HG03521 (cell line): Measurements from ENCODE around the gene PCDH9.

ENCODE experiments used
- ATAC-seq: cut with Tn5 transposase; IDR thresholded peaks from one replicate; pipeline ENCODE4 v1.9.1; 2021; ENCODE audit warnings: mild to moderate bottlenecking, moderate library complexity; ENCODE audit not compliant: unreplicated experiment

Gene PCDH9

DNA sequence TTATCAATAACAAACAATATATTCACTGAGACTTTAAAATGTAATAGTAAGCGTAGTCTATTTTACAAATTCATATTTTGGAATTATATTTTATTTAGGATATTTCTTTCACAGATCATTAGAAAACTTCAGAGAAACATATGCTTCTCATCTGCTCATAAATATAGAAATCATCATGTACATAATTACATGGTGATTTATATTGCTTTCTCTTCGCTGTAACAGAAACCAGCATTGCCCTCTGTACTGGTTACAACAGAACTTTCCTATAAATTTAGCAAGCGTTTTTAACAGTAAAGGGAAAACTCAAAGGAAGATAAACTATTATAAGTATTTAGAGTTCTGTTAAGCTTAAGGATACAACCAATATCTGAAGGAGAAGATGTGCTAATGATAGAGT is 672.8 kb downstream of the PCDH9 start:
- ATAC-seq: no peak

DNA sequence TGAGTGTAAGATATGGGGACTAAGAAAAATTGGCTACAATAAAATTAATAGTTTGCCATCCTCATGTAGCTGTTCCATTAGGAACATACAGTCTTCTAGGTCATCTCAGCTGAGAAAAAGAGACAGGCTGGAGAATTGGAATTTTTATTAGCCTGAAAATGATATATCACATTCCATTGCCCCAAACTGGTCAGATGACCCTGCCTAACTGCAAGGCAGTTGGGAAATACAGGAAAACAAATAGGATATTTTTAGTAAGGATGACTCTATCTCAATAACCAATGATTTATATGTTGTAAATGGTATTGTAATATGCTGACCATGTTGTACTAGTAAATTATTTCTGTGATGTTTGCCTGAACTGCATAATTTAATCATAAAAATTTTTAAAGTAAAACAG is 673.8 kb downstream of the PCDH9 start:
- ATAC-seq: no peak

DNA sequence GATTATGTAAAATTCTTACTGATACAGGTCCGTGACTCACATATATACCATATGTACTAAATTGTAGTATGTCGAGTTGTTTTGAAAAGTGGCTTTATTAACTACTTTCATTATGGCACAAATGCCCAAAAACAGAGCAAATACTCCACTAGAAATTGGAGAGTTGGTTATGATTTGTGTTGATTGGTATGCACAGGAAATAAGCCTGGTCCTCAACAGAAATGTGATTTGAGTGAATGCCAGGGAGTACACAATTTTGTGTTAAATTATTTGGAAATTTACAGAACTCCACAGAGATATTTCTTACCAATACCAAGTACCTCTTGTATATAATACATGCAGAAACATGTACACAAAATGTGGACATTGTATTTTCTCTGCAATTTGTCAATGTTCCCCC is 676.7 kb downstream of the PCDH9 start:
- ATAC-seq: no peak

DNA sequence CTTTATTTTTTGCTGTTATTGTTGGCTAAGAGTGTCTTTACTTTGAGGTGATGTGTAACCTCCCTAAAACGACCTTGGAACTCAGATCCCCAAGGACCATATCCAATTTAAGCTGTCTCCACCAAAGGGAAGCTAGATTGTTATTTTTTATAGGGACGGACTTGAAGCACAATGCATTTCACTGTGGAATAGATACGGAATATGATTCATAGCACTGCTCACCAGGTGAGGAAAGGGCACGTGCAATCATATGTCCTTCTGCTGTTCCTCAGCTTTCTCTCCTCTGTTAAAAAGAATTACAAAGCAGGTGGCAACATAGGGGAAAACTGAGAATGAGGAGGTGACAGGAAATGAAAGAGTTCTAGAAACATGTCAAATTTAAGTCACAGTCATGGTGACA is 679.0 kb downstream of the PCDH9 start:
- ATAC-seq: no peak

DNA sequence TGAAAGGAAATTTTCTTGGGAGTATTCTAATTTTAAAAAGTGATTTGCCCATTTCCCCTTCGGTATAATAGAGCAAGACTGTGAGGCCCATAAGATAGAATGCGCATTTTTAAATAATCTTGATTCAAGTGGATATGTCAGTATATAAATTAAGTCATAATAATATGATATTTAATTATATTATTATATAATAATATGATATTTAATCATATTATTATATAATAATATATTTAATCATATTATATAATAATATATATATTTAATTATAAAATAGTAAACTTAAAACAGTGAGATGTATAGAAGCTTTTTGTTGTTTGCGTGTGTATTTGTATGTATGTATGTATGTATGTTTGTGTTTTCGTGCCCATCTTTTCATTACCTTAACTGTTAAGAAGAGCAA is 682.5 kb downstream of the PCDH9 start:
- no peak for ATAC-seq

DNA sequence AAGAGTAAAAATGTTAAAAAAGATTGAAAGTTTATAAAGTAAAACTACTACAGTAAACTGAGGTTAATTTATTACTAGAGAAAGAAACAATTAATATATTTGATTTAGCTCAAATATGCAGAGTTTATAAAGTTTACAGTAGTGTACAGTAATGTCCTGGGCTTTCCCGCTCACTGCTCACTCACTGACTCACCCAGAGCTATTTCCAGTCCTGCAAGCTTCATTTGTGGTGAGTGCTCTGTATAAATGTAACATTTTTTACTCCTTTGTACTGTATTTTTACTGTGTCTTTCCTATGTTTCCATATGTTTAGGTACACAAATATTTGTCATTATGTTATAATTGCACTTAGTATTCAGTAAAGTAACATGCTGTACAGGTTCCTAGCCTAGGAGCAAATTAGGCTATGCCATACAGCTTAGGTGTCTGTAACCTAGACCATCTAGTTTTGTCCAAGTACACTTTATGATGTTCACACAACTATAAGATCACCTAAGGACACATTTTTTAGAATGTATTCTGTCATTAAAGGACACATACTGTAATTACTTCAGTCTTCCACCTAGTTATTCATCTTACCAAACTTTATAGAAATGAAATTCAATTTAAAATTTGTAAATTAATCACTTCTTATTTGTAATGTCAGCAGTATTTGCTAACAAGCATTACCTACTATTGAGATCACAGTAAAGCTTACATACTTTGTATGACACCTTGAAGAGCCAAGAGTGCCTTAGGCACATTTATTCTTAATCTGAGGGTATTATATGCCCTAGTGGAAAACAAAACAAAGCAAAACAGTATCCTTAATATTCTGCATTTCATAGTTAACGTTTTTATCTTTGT is 683.4 kb downstream of the PCDH9 start:
- no peak for ATAC-seq

DNA sequence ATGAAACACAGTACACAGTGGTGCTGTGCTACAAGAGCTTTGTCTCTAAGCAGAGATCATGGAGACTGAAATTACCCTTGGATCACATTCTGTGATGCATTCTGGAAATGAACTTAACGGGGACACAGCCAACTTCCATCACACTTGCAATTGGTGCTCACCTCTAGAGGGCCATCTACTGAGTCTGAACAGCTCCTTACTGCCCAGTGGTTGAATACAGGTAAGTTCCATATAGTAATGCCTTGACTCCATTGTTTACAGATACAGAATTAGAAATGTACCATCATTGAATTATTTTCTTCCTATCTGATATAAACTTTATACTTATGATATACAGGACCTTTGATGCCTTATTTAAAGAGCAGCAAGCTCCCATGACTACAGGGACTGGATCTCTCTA is 686.4 kb downstream of the PCDH9 start:
- ATAC-seq: no peak

DNA sequence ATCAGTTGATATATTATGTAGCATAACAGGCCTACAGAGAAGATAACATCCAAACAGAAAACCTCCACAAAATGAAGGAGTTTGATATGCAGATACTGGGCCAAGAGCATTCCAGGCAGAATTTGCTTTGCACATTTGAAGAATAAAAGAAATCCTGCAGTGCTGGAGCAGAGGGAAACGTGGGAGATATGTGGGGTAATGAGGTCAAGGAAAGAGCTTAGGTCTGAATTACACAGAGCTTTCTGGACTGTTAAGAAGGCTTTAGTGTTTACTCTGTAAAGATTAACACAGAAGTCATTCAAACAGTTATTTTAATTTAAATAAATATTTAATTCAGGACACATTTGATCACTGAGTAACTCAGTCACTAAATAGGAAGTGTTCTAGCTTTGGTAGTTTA is 692.7 kb downstream of the PCDH9 start:
- ATAC-seq: no peak

DNA sequence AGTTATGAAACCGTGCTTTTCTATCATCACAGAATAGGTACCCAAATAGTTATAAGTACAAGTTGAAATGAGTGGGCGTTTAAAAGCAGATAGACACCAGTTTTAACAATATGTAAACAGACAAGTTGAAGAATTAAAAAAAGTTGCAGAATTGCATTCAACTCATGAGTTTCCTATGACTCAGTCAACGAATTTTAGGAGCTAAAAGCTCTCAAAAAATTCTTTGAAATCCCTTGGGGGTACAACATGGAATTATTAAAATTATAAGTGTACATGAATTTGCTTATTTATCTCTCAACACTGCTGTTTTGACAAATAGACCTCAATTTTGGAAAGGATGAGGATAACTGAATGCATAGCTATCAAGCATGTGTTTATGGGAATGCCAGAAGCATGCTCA is 693.4 kb downstream of the PCDH9 start:
- ATAC-seq: no peak

DNA sequence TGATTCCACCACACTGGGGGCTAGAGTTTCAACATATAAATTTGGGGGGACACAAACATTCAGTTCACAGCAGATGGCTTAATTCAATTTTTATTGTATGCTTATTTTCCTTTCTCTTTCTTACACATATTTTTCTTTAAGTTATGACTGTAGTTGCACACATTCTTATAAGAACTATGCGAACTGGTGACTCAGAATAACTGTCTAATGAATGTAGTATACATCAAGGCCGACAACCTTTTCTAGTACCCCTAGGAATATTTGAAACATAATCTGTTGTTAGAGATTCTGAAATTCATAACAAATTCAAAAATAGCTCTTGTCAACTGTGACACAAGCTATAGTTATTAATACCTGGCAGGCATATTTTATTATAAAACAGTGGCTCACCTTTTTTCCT is 695.6 kb downstream of the PCDH9 start:
- no peak for ATAC-seq

DNA sequence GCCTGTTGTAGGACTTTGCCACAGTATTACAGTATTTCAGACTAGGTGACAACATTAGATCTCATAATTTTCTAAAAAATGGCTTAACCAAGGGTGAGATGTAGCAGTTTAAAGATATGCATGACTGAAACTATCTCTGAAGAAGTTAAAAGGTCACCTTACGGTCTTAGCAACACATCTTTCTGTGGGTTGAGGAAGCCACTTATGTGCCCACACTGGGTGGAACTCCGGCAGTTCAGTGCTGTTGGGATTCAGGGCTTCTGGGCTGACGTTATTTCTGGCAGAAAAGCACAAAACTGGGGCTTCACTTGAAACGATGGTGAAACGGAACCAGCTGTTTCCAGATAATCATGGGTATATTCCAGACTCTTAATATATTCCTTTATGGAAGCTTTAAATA is 697.3 kb downstream of the PCDH9 start:
- no peak for ATAC-seq

DNA sequence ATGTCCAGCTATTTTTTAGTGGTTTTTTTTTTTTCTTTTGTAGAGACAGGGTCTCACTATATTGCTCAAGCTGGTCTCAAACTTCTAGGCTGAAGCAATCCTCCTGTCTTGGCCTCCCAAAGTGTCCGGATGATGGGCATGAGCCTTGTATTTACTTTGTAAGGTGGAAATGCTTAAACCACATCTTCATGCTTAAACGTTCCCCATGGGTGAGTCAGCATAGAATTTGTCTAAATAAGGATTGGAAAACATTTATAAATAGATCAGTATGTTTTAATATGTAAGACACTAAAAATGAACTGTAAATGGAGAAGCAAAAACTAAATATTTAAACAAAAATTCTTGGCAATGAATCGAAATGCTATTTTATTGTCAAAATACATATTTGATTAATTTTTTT is 698.0 kb downstream of the PCDH9 start:
- no peak for ATAC-seq

DNA sequence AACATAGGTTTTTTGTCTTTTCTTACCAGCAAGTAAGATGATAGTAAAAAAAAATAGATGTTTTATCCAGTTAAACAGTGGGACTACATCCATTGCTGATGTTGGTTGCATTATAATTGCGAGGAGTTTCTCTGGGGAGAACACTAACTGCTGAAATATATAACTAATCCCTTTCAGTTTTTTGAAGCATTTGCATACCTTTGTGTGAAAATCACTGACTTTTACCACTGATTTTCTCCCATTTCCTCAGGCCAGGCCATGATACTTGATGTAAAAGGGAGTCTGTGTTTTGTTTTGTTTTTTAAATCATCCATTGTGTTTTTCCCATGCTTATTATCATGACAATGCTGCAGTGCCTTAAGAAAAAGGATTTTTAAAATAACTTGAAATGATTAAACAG is 699.5 kb downstream of the PCDH9 start:
- ATAC-seq: no peak

DNA sequence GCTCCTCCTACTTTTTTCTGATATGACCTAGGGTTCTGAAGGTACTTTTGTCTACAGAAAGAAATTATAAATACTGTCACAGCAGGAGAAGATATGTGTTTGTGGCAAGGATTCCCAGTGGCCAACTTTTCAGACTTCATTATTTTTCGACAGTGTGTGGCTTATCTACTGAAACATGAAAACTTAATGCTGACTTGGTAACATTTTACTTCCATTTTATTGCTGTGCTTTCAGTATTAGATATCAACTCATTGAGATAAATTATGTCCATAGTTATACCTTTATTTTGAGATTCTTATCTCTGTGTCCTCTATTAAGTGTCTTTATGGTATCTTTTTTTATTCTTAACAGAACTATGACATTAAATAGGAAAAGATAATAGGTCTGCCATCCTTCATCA is 700.0 kb downstream of the PCDH9 start:
- ATAC-seq: no peak

DNA sequence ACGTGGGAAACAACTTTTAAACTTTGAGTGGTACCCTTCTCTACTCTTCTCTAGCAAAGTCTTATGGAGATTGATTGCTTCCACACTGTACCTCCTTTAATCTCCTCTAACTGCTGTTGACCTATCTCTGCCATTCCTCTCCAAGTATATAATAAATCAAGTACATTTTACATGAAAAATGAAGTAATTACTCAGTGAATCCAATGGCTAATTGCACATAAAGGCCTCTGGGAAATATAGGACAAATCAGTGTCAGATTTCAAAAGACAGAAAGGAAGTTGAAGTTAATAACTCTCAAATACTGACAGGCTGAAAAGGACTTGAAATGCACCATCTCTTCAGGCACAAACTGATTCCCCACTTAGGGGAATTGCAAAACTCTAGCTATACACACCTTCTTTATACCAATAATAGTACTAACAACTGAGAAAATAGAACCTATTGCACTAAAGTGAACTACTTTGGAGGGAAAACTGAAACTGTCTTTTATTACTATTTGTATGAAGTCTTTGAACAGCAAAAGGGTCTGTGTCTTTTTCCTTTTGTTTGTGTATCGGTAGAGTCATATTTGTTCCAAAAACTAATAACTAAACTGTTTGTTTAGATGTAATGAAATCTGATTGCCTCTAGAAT is 701.1 kb downstream of the PCDH9 start:
- no peak for ATAC-seq

DNA sequence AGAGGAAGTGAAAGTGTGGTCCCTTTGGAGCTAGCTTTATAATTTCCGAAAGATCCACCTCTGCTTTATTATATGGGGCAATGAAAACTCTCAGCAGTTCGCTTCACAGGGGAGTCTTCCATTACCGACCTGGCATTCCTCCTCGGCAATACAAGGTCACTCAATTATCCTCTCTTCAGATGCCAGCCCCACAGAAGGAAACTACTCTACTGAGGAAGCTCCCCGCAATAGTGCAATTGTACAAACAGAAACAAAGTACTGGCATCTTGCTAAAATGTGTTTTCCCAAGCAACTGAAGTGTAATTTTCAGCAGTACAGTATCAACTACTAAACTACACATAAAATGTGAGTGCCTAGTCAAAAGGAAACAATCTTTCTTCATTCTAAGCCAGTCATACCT is 702.0 kb downstream of the PCDH9 start:
- ATAC-seq: no peak

DNA sequence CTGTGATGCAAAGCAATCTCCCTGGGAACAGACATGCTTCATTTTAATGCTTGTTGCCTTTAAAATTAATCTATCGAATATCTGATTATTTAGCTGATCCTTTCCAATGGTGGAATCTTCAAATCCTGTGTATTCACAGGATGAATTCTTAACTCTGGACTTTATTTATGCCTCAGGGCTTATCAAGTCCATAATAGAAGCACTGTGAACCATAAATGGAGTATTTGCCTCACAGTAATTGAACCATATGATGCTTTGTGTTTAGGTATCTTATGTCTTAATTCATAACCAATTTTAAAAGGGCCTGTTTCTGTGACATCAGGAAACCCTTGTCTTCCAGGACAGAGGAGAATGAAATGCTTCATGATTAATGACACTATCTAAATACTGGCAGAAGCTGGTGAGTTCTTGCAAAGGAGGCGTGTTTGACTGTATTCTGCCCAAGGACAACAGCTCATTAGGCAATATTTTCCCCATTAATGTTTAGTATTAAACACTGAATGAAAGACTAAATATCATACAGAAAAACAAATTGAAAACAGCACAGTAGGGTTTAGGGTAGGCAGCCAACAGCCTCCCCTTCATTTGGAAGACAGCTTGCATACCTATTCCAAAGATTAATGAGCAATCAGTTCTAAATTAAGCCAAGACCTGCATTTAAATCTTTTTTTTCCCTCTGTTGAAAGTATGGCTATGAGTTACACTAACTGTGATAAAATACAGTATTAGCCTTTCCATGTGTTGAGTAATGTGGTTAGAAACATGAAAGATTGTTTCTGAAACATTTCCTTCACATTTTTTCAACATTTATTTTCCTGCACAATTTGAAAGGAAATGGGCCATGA is 709.4 kb downstream of the PCDH9 start:
- no peak for ATAC-seq

DNA sequence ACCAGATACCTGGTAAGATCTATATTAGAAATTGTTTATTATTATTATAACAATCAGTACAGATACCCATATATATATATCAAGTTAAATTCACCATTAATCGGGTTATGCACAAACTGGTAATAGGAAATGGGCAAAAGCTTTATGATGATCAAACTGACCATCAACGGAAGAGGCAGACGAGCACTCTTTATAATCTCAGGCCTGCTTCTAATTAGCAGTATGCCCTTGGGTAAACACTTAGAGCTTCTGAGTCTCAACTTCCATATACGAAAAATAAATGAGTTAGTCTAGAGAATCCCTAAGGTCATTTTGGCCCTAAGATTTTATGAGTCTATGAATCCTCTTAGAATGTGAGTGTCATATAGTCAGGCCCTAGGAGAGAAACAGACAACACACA is 710.9 kb downstream of the PCDH9 start:
- no peak for ATAC-seq

DNA sequence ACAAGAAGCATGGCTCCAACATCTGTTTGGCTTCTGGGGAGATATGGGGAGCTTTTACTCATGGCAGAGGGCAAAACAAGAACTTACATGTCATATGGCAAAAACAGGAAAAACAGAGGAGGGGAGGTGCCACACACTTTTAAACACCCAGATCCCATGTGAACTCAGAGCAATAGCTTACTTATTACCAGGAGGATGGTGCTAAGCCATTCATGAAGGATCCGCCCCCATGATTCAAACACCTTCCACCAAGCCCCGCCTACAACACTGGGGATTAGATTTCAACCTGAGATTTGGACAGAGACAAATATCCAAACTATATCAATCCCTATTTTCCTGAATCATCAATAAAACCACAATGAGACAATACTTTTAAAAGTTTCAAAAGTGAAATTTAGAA is 712.1 kb downstream of the PCDH9 start:
- ATAC-seq: no peak

DNA sequence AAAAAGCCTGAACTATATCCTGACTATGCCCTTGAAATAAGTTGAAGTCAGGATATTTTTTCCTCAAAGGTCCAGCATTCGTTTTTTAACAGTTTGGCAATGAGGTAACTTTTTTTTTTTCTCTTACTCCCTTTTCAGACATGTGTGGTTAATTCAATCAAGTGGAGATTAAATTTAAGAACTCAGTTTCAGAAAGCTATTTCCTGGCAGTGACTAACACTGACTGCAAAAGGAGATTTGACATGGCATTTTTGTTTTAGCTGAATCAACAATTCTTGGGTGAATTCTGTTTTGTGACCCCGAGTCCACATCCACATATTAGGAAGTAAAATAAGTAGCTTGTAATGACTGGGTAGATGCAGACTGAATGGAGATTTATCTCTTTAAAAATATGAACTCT is 716.4 kb downstream of the PCDH9 start:
- no peak for ATAC-seq

DNA sequence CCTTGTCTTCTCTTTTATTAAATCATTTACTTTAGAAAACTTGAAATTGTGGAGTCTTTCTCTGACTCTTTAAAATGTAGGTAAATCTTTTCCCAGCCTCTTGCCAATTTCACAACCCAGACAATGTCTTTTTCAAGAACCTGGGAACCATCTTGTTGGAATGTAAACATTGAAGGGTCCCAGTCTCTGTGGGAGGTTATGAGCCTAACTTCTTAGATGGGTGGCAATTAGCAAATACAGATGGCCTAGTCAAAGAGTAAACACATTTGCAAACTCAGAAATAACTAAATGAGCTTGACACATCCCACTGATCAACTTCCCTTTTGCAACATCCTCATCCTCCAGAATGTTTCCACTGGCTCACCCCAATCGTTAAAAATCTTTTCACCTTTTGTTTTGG is 721.0 kb downstream of the PCDH9 start:
- ATAC-seq: no peak
